GM13976 (cell line): ENCODE data around the gene RUVBL1.

Experiments
- DNase-seq: peaks from one replicate; pipeline ENCODE4 v3.0.0; 2012; ENCODE audit warnings: low spot score
- CTCF ChIP-seq: IDR thresholded peaks from 2 replicates; pipeline ENCODE4 v1.5.1; 2012; ENCODE audit warnings: borderline replicate concordance, mild to moderate bottlenecking; ENCODE audit not compliant: insufficient read depth; ENCODE audit errors: extremely low read depth, missing control alignments, control extremely low read depth
- in situ Hi-C: fragments of 300-500 bp; cut with MboI; formaldehyde crosslinking; loops from one replicate; pipeline ENCODE4 v1.12.0; 2022; ENCODE audit warnings: low sequenced_read_pairs, mixed read lengths, inconsistent platforms; ENCODE audit not compliant: unreplicated experiment

The RUVBL1 gene

GRCh38 chr3:128056258-128056657 is 67.4 kb downstream of the RUVBL1 start:
- in situ Hi-C loops = no loop called here
- no peak for TF ChIP-seq CTCF
- no peak for DNase-seq

- DNase-seq = no peak
- in situ Hi-C loops = no loop called here
- no peak for TF ChIP-seq CTCF
Measured at GRCh38 chr3:128054367-128054766, 69.2 kb downstream of the RUVBL1 start.

GRCh38 chr3:128053614-128054013 is 70.0 kb downstream of the RUVBL1 start:
- in situ Hi-C loops = no loop called here
- no peak for DNase-seq
- TF ChIP-seq CTCF = no peak

- no peak for TF ChIP-seq CTCF
- in situ Hi-C loops = no loop called here
- DNase-seq = no peak
Measured at GRCh38 chr3:128052595-128053351, 70.8 kb downstream of the RUVBL1 start.

- TF ChIP-seq CTCF = no peak
- in situ Hi-C loops = no loop called here
- DNase-seq = peak; percentile 99
Measured at GRCh38 chr3:128051837-128052594, 71.6 kb downstream of the RUVBL1 start, which contains the start of gene SEC61A1. Gene SEC61A1 (plus strand): TSS chr3:128052437. CDS start chr3:128052553, 116 bp downstream.

GRCh38 chr3:128051459-128051836 is 72.2 kb downstream of the RUVBL1 start:
- DNase-seq = no peak
- no peak for TF ChIP-seq CTCF
- in situ Hi-C loops = no loop called here
